ENCODE results near the gene GXYLT2. TPM values are rescaled to one million over a fixed set of nuclear protein-coding genes. Genes with fewer than 3 reads are reported as not detected.

Gene GXYLT2
- polyA plus RNA-seq, 5 donors: 12.4 to 18.3 (median 16.7) TPM

DNA sequence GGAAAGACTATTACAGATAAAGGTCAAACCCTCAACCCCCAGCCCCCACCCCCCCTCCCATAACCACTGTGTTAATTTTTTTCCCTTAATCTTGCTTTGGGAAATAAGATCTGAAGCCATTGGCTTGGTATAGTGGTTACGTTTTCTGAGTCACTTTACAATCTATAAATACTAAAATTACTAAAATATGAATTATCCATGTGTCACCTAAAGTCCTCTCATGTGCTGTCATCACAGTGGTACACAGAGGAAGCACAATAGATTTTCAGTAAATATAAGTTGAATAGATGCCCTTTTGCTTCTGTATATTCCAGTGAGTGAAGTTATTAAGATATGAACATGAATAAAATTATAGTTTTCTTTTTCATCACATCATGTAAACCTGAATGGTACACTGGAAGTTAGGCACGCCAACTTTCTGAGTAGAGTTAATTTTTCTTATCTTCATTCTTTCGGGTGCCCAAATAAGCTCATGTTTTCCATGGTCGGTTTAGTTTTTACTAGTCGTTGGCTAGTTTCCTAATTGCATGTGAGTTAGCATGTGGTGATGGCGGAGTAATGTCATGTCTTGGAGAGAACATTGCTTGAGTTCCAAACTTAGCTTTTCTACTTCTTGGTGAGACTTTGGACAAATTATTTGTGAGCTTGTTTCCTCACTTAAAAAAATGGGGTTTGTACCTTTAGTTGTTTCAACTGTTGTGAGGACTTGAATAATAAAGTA is 120.3 kb downstream of the GXYLT2 start:
- DNase-seq: no peak

DNA sequence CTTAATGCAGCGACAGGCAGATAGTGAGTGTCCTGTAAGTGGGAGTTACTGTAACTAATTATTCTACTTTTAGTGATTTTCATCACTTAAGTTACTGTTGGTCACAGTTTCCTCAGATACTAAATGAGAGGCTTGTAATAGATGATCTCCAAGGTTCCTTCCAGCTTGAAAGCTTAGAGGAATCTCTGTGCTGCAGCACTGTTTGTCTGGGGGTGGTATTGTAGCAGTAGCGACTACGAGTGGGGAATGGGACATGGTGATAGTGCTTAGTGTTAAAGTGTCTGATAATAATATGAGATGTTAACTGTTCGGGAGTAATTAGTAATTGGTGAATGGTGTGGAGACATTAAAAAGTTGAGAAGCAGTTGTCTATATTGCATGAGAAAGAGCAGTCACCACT is 121.2 kb downstream of the GXYLT2 start:
- no peak for DNase-seq

DNA sequence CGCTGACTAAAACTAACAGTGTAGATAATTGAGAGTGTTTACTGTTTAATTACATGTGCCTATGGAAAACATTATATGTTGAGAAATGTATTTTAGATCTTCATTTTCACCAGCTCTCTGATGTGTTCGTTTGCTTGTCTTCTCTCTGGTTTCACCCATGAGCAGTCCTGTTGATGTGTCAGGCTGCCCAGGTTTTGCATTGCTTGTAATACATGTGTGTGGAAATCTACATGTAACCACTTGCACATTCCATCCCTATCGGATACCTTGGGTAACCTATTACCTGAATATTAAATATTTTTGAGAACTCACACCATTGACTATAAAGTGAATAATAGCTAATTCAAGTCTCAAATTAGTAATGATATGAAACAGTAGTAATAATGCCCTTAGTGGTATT is 121.9 kb downstream of the GXYLT2 start:
- DNase-seq: no peak

DNA sequence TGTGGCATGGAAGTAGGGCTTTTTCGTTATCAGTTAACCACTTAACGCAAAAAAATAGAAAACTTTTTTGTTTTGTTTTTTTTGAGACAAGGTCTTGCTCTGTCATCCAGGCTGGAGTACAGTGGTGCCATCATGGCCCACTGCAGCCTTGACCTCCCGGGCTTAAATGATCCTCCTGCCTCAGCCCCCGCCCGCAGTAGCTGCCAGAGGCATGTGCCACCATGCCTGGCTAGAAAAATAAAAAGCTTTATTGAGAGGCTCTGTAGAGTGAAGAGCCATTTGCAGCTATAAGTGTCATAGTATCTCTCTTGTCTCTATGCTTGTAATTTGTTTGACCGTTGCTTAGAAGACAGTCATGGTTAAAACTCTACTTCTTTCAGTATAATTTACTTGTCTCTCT is 122.3 kb downstream of the GXYLT2 start:
- DNase-seq: no peak

DNA sequence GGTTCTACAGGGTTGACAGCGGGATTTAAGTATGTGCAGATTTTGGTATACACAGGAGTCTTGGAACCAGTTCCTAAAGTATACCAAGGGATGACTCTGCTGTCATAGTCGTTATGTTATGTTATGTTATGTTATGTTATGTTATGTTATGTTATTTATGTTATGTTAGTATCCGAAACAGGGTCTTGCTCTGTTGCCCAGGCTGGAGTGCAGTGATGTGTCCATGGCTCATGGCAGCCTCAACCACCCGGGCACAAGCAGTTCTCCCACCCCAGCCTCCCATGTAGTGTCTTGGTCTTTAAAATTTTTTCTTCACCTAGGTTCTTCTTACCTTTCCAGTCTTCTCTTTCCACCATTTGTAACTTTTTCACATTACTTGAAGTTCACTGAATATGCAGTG is 130.5 kb downstream of the GXYLT2 start:
- no peak for DNase-seq

DNA sequence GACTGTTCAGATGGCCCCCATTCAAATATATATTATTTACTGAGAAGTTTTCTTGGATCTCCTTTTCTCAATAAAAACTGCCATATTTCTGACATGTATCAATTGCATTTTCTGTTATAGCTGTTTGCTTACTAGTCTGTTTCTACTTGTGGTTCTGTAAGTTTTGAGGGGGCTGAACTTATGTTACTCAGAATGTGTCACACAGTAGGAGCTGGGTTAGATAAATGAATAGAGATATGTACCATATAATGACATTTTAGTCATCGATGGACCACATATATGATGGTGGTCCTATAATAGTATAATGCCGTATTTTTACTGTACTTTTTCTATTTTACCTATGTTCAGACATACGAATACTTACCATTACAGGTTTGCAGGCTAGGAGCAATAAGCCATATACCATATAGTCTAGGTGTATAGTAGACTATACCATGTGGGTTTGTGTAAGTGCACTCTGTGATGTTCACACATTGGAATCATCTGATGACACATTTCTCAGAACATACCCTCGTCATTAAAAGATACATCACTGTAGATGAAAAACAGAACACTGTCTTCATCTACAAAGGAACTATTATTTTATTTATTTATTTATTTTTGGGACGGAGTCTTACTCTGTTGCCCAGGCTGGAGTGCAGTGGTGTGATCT is 131.1 kb downstream of the GXYLT2 start:
- no peak for DNase-seq

DNA sequence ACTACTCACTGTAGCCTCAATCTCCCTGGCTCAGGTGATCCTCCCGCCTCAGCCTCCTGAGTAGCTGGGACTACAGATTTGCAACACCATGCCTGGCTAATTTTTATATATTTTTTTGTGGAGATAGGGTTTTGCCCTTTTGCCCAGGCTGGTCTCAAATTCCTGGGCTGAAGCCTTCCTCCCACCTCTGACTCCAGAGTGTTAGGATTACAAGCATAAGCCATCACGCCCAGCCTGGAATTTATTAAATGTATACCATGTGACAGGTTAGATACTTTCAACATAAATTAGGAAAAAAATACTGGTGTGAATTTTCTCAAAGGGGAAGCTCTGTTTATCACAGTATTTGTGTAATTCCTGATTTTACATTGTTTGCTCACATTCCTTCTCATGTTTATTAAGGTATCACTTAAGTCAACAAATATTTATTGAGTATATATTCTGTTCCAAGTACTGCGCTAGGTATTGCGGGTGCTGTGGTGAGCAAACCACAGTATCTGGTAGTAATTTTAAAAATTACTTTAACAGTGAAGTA is 133.5 kb downstream of the GXYLT2 start:
- no peak for DNase-seq

DNA sequence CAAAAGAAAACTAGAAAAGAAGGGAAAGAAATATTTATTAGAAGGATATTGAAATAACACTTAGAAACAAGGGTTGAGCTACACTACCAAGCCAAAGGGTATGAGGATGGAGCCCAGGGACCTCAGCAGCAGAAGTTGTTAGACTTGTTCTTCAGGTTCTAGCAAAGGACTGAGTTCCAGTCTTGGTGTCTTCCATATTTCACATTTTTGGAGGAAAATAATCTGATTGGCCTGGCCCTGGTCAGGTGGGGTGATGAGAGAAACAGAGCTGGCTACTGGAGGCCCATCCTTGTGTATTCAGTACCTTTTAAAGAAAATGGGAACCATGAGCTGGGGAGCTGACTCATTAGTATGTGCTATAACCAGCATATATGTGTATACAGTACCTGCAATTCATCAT is 137.0 kb downstream of the GXYLT2 start:
- no peak for DNase-seq

DNA sequence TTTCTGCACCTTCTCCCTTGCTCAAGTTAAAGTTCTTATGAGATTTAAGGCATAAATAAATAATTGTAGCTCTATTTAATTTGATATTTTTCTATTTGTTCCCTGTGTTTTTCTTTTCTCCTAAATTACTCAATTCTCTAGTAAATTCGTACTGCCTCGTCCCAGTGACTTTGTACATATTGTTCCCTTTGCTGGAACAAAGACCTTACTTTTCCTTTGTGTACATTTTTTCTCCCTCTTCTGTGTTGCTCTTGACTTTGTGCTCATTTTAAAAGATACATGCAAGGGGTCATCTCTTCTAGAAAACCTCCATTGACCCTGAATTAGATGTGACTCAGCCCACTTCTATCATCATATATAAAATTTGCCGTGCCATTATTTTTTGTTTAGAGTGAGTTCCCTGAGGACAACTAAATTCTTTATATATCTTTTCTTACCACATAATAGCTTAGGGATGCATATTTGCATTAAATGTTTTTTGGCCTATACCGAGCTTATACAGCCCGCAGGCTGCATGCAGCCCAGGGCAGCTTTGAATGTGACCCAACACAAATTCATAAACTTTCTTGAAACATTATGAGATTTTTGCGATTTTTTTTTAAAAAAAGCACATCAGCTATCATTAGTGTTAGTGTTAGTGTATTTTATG is 138.4 kb downstream of the GXYLT2 start:
- DNase-seq: no peak

Other genes with a start within 250 kb of the GXYLT2 start
- 10 to 100 TPM; 18.8 to 26.1 (median 21.7) TPM for gene SHQ1, start 39.6 kb upstream of the GXYLT2 start, polyA plus RNA-seq (ENCODE audit: insufficient read depth in 1 of 5, insufficient read length in 5 of 5, low replicate concordance in 1 of 5)
- gene PPP4R2, start 108.8 kb downstream of the GXYLT2 start, polyA plus RNA-seq (ENCODE audit: insufficient read depth in 1 of 5, insufficient read length in 5 of 5, low replicate concordance in 1 of 5): 100 to 1,000 TPM in 1 of 5 donors, 10 to 100 TPM in 4; 57.3 to 105 (median 85.6) TPM
- 1 to 10 TPM; 4.8 to 9.1 (median 8.6) TPM for gene EBLN2, start 173.6 kb downstream of the GXYLT2 start, polyA plus RNA-seq (ENCODE audit: insufficient read depth in 1 of 5, insufficient read length in 5 of 5, low replicate concordance in 1 of 5)

Measured in right lung (tissue), 5 donors.